B cell (primary cell): Measurements from ENCODE around the gene SOX18. TPM values are rescaled to one million over a fixed set of nuclear protein-coding genes. Genes with fewer than 3 reads are reported as not detected.

Experiments
- ATAC-seq: fragments of 200-7000 bp; cut with Tn5 transposase; one replicate; pipeline ENCODE4 v1.10.0; 2021; ENCODE audit warnings: low read depth, mild to moderate bottlenecking, moderate number of reproducible peaks, moderate library complexity
- CTCF ChIA-PET: fragments of 350-600 bp; sonication (Branson Sonifier 250); formaldehyde crosslinking; loops from one replicate; lab custom pipeline; 2021; ENCODE audit warnings: antibody characterized with exemption, inconsistent platforms; lab: Charles Lee
- POLR2A ChIA-PET: fragments of 350-600 bp; sonication (Branson Sonifier 250); formaldehyde crosslinking; loops from one replicate; lab custom pipeline; 2021; ENCODE audit warnings: antibody characterized with exemption; lab: Charles Lee
- DNase-seq: peaks from one replicate; pipeline ENCODE4 v3.0.0; 2013
- H2AFZ ChIP-seq: 2 replicates; pipeline ENCODE4 v1.6.1; 2012; ENCODE audit warnings: mild to moderate bottlenecking, low read depth, low read length; ENCODE audit not compliant: insufficient read depth, poor library complexity, severe bottlenecking
- H3K27ac ChIP-seq, 2 donors: 1 replicate in 1 of 2; 2 replicates in 1 of 2; pipeline ENCODE4 v1.5.1; 2012 to 2013; ENCODE audit warnings: low read length in 2 of 2, mild to moderate bottlenecking in 2 of 2, moderate library complexity in 1 of 2
- H3K27me3 ChIP-seq, 4 experiments: fragments of 200-600 bp in 1 of 4; sonication (generic) in 1 of 4; replicated peaks in 1 of 4; 1 replicate in 2 of 4; 2 replicates in 2 of 4; pipeline versions ENCODE4 v1.6.1 to v1.7.0; 2013 to 2016; ENCODE audit warnings: low read length in 3 of 4, mild to moderate bottlenecking in 2 of 4, mixed read lengths in 1 of 4, moderate library complexity in 1 of 4; ENCODE audit not compliant: insufficient read depth in 4 of 4, control insufficient read depth in 3 of 4; ENCODE audit errors: control extremely low read depth in 1 of 4
- H3K36me3 ChIP-seq, 2 experiments: replicated peaks in 1 of 2; 1 replicate in 1 of 2; 2 replicates in 1 of 2; pipeline versions ENCODE4 v1.6.1 to v1.7.1; 2013; ENCODE audit warnings: low read length in 1 of 2; ENCODE audit not compliant: insufficient read depth in 2 of 2, control insufficient read depth in 1 of 2; ENCODE audit errors: control extremely low read depth in 1 of 2, extremely low read depth in 1 of 2
- H3K4me1 ChIP-seq, 2 donors: fragments of 200-600 bp in 1 of 2; sonication (generic) in 1 of 2; 1 replicate in 1 of 2; 2 replicates in 1 of 2; pipeline versions ENCODE4 v1.5.1 to v1.6.1; 2013 to 2017; ENCODE audit warnings: low read length in 2 of 2; ENCODE audit not compliant: control insufficient read depth in 2 of 2, insufficient read depth in 2 of 2
- H3K4me2 ChIP-seq: replicated peaks from 2 replicates; pipeline ENCODE3; 2012; ENCODE audit warnings: mild to moderate bottlenecking, low read depth, low read length; ENCODE audit not compliant: poor library complexity, severe bottlenecking
- H3K4me3 ChIP-seq, 5 experiments: fragments of 200-600 bp in 1 of 5; sonication (generic) in 1 of 5; 1 replicate in 3 of 5; 2 replicates in 2 of 5; pipeline versions ENCODE4 v1.5.1 to v1.7.0; 2011 to 2016; ENCODE audit warnings: low read length in 4 of 5, mild to moderate bottlenecking in 4 of 5, low read depth in 2 of 5, control low read depth in 1 of 5, moderate library complexity in 1 of 5; ENCODE audit not compliant: insufficient read depth in 1 of 5; ENCODE audit errors: control extremely low read depth in 1 of 5, extremely low read depth in 1 of 5
- H3K79me2 ChIP-seq: fragments of 200-600 bp; sonication (generic); one replicate; pipeline ENCODE4 v1.6.0; 2016; ENCODE audit warnings: low read length; ENCODE audit not compliant: control insufficient read depth, insufficient read depth
- H3K9ac ChIP-seq: fragments of 200-600 bp; sonication (generic); 2 replicates; pipeline ENCODE4 v1.6.1; 2017; ENCODE audit warnings: mild to moderate bottlenecking, low read length, moderate library complexity
- H3K9me3 ChIP-seq, 3 donors: one replicate each; pipeline versions ENCODE4 v1.6.1 to v1.7.1; 2013; ENCODE audit warnings: low read length in 2 of 3; ENCODE audit not compliant: control insufficient read depth in 2 of 3, insufficient read depth in 1 of 3; ENCODE audit errors: control extremely low read depth in 1 of 3
- H4K20me1 ChIP-seq: 2 replicates; pipeline ENCODE4 v1.6.0; 2012; ENCODE audit warnings: mild to moderate bottlenecking, low read length; ENCODE audit not compliant: insufficient read depth, control insufficient read depth, poor library complexity, severe bottlenecking
- H3K27ac Mint-ChIP-seq: one replicate; pipeline ENCODE4 v1.8.0; 2021; ENCODE audit warnings: mixed read lengths
- H3K27me3 Mint-ChIP-seq: one replicate; pipeline ENCODE4 v1.8.0; 2021; ENCODE audit warnings: mixed read lengths
- H3K4me1 Mint-ChIP-seq: one replicate; pipeline ENCODE4 v1.8.0; 2021; ENCODE audit warnings: mixed read lengths
- H3K4me3 Mint-ChIP-seq: one replicate; pipeline ENCODE4 v1.8.0; 2021; ENCODE audit warnings: mixed read lengths
- H3K9me3 Mint-ChIP-seq: one replicate; pipeline ENCODE4 v1.8.0; 2022; ENCODE audit warnings: mixed read lengths; ENCODE audit not compliant: insufficient read depth
- EZH2 ChIP-seq: IDR thresholded peaks from 2 replicates; pipeline ENCODE4 v1.6.1; 2012; ENCODE audit warnings: borderline replicate concordance, low read depth, mild to moderate bottlenecking, moderate library complexity, low read length; ENCODE audit not compliant: insufficient read depth, poor library complexity, severe bottlenecking
- WGBS: methylation state at CpG from one replicate; pipeline ENCODE4 v1.1.5; 2013; ENCODE audit warnings: missing lambda C conversion rate; ENCODE audit not compliant: insufficient coverage; 5-methylcytosine and 5-hydroxymethylcytosine counted together
- intact Hi-C: fragments of 100-400 bp; cut with micrococcal nuclease; formaldehyde crosslinking; loops from one replicate; pipeline ENCODE4 v1.10.0; 2022
- polyA plus RNA-seq: library from polyadenylated mRNA; depleted of rRNA; stranded (reverse); fragments of >200 nt; gene quantifications from 2 replicates; pipeline ENCODE4 v1.2.3, GENCODE V29; 2012
- total RNA-seq, 2 donors: library from RNA; stranded (reverse); fragments of 120-200 nt in 1 of 2; gene quantifications; 1 replicate in 1 of 2; 2 replicates in 1 of 2; pipeline versions ENCODE4 v1.2.3 to v1.2.4, GENCODE V29; 2013 to 2022
- TF ChIP-seq, protein P1 (sequence below): fragments of 200-600 bp; IDR thresholded peaks from one replicate; pipeline ENCODE4 v1.8.0; 2022; ENCODE audit warnings: antibody characterized with exemption, mild to moderate bottlenecking

The SOX18 gene
- total and polyA plus RNA-seq, 2 donors (not counting 1 experiment from before 2014, with no cell fraction given): not detected

GRCh38 chr20:64091770-64092169 is 42.3 kb upstream of the SOX18 start:
- ATAC-seq: no peak
- TF ChIP-seq EZH2: no peak
- TF ChIP-seq, protein P1, sequence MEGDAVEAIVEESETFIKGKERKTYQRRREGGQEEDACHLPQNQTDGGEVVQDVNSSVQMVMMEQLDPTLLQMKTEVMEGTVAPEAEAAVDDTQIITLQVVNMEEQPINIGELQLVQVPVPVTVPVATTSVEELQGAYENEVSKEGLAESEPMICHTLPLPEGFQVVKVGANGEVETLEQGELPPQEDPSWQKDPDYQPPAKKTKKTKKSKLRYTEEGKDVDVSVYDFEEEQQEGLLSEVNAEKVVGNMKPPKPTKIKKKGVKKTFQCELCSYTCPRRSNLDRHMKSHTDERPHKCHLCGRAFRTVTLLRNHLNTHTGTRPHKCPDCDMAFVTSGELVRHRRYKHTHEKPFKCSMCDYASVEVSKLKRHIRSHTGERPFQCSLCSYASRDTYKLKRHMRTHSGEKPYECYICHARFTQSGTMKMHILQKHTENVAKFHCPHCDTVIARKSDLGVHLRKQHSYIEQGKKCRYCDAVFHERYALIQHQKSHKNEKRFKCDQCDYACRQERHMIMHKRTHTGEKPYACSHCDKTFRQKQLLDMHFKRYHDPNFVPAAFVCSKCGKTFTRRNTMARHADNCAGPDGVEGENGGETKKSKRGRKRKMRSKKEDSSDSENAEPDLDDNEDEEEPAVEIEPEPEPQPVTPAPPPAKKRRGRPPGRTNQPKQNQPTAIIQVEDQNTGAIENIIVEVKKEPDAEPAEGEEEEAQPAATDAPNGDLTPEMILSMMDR: no peak
- Histone ChIP-seq H3K27ac (no peak overlapping the region), H3K36me3 (no peaks in the 10 kb centered on the region), H3K4me2 (no peak overlapping the region), H3K79me2 (peaks cover 4% of the 10 kb centered on the region), H2AFZ (no peak overlapping the region), H3K4me3 (no peak overlapping the region), H3K4me1 (peaks cover 0 to 14% of the 10 kb centered on the region in 2 donors), H3K27me3 (peaks cover 0 to 4% (median 0%) of the 10 kb centered on the region in 4 experiments), H3K9me3 (peaks cover 0 to 15% (median 0%) of the 10 kb centered on the region in 3 donors), H3K9ac (no peak overlapping the region), H4K20me1 (no peaks in the 10 kb centered on the region)
- H3K4me3 Mint-ChIP-seq: no peak overlapping the region
- intact Hi-C loops: no loop called here
- ChIA-PET CTCF (no interaction called here), POLR2A (no interaction called here)
- H3K4me1 Mint-ChIP-seq: peaks cover 27% of the 10 kb centered on the region
- no peak overlapping the region for H3K27ac Mint-ChIP-seq
- peaks cover 6% of the 10 kb centered on the region for H3K27me3 Mint-ChIP-seq
- 33% methylated on average over 11 of the region's 16 CpGs for WGBS
- DNase-seq: no peak
- H3K9me3 Mint-ChIP-seq: peaks cover under 1% of the 10 kb centered on the region

GRCh38 chr20:64091340-64091739 is 41.9 kb upstream of the SOX18 start:
- H3K79me2 ChIP-seq: peaks cover 4% of the 10 kb centered on the region
- intact Hi-C loops: no loop called here
- Mint-ChIP-seq H3K9me3 (no peaks in the 10 kb centered on the region), H3K4me1 (peaks cover 22% of the 10 kb centered on the region), H3K27ac (no peak overlapping the region), H3K27me3 (peaks cover 6% of the 10 kb centered on the region), H3K4me3 (no peak overlapping the region)
- 88% methylated on average over 19 of the region's 19 CpGs for WGBS
- no peak overlapping the region for H3K9ac ChIP-seq
- H4K20me1 ChIP-seq: no peaks in the 10 kb centered on the region
- ChIA-PET POLR2A (no interaction called here), CTCF (no interaction called here)
- no peak for ATAC-seq
- no peak for TF ChIP-seq EZH2
- TF ChIP-seq, protein P1: no peak
- DNase-seq: no peak
- H3K4me3 ChIP-seq: no peak overlapping the region
- no peak overlapping the region for H2AFZ ChIP-seq
- H3K4me1 ChIP-seq: peaks cover 0 to 14% of the 10 kb centered on the region in 2 donors
- no peaks in the 10 kb centered on the region for H3K36me3 ChIP-seq
- H3K4me2 ChIP-seq: no peak overlapping the region
- H3K27me3 ChIP-seq: peaks cover 0 to 4% (median 0%) of the 10 kb centered on the region in 4 experiments
- no peak overlapping the region for H3K27ac ChIP-seq
- H3K9me3 ChIP-seq: peaks cover 0 to 18% (median 0%) of the 10 kb centered on the region in 3 donors
